Measurements from ENCODE around the gene PKD1. TPM values are rescaled to one million over a fixed set of nuclear protein-coding genes. Genes with fewer than 3 reads are reported as not detected.
"Not testable (repeated sequence)": the region's sequence is repeated elsewhere in the genome, so short reads cannot be mapped to it uniquely, and the experiment has no call there.

Gene PKD1
- total RNA-seq, 2 experiments from 2014 or later, result 65.3 to 70.7 TPM

DNA sequence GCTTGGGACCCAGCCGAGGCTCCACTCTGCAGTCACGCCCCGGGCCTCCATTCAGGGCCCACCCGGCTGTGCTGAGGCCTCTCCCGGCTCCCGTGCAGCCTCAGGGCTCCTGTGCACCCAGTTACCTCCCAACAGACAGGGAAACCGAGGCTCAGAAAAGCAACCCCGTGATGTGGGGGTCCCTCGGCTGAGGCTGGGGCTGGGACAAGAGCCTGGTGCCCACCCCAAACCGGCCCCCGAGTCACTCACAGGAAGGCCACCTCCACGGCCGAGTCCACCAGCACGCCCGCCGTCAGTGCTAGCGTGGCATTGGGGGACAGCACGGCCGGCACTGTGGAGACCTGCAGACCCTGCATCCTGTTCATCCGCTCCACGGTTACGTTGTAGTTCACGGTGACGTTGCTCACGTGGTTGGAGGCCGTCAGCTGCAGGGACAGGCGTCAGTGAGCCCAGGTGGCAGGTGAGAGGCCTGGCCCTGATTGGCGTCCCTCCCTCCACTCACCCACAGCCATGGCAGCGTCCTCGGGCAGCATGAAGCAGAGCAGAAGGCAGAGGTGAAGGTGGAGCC is 23.1 kb downstream of the PKD1 start:
- CTCF ChIA-PET, POLR2A ChIA-PET: not testable (repeated sequence)

DNA sequence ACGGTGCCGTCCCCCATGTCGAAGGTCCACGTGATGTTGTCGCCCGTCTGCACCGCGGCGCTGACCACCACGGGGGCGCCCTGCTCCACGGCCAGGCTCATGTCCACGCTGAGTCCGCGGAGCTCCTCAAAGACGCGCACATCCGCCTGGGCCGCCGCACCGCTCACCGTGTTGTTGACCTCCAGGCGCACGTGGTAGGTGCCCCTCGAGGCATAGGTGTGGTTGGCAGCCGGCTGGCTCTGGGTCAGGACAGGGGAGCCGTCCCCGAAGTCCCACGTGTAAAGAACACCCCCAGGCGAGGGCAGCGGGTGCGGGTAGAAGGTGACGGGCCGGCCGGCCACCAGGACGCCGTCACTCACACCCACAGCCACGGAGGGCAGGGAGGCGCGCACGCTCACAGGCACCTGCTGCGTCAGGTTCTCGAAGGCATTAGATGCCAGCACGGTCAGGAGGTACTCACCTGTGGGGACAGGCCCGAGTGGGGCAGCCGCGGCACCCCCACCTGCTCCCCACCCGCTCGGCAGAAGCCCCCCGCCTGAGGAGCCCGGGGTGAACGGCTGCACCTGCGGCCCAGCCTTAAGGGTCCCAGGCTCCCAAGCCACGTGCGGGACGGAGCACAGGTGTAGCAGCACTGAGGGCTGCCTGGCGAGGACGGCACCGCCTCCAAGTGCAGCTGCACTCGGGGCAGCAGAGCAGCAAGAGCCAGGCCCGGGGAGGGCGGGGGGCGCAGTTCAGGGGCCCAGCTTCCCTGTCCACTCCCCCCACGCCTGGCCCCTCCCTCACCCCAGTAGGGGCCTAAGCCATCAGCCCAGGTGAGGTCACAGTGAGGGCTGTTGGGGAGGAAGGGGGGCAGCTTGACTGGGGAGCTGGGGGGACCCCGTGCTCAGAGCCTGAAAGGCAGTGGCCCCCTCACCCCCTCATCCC is 24.0 kb downstream of the PKD1 start:
- POLR2A ChIA-PET, CTCF ChIA-PET: not testable (repeated sequence)

DNA sequence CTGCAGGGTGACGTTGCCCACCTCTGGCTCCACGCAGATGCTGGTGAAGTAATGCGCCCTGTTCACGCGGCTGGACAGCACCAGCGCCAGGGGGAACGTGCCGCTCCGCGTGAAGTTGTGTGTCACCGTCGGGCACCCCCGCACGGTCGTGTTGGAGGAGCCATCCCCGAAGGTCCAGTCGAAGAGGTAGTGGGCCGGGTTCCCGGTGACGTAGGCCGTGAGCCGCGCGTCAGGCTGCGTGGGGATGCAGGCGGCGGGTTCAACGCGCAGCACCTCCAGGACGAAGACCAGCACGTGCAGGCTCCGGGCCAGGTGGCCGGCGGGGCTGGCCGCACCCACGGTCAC is 24.7 kb downstream of the PKD1 start:
- POLR2A ChIA-PET, result not testable (repeated sequence)

DNA sequence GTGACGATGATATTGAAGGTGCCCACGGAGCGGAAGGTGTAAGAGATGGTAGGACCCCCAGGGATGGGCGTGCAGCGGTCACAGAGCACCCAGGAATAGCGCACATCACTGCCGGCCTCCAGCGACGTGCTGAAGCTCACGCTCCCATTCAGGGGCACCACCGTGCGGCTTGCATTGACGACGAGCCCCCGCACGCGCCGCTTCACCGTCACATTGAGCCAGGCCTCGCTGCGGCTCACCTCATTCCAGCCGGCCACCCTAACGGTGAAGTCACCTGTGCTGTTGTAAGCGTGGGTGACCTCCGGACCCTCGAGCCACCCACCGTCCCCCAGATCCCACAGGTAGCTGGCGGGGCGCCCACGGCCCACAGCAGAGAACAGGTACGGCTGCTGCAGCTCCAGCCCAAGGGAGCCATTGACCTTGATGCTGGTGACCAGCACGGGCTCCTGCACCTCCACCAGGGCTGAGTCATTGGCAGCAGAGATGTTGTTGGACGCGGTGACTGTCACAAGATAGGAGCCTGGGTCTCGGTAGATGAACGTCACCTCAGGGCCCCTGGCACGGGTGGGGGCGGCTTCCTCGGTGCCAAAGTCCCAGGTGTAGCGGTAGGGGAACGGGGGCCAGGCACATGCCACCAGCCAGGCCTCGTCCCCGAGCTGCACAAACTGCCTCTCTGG is 25.2 kb downstream of the PKD1 start:
- CTCF ChIA-PET, POLR2A ChIA-PET: not testable (repeated sequence)

More for the DNA sequence above, 24.7 kb downstream of the PKD1 start:
- CTCF ChIA-PET, result not testable (repeated sequence)

DNA sequence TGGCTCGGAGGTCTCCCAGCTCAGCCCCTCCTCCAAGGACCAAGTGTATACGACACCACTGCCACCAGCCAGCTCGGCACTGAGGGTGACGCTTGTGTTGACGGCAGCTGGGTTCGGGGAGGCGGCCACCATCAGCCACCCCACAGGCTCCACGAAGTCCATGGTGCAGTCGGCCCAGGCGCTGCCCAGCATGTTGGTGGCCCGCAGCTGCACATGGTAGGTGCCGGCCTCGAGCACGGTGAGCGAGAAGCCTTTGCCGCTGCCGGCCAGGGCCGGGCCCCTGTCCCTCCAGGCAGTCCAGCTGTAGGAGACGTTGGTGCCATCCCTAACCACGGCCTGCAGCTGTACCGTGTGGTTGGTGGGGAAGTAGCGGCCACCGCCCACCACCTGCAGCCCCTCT is 25.8 kb downstream of the PKD1 start:
- POLR2A ChIA-PET, CTCF ChIA-PET: not testable (repeated sequence)

DNA sequence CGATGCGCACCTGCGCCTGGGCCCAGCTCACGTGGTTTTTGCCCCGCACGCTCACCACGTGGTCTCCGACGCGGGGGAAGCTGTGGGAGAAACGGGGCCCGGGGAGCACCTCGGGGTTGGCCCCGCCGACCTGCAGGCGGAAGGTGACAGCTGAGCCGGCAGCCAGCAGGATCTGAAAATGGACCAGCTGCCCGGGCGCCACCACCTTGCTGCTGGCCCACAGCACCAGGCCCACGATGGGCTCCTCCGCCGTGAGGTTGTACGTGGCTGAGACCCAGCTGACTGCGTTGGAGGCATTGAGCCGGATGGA is 26.5 kb downstream of the PKD1 start:
- POLR2A ChIA-PET, CTCF ChIA-PET: not testable (repeated sequence)

DNA sequence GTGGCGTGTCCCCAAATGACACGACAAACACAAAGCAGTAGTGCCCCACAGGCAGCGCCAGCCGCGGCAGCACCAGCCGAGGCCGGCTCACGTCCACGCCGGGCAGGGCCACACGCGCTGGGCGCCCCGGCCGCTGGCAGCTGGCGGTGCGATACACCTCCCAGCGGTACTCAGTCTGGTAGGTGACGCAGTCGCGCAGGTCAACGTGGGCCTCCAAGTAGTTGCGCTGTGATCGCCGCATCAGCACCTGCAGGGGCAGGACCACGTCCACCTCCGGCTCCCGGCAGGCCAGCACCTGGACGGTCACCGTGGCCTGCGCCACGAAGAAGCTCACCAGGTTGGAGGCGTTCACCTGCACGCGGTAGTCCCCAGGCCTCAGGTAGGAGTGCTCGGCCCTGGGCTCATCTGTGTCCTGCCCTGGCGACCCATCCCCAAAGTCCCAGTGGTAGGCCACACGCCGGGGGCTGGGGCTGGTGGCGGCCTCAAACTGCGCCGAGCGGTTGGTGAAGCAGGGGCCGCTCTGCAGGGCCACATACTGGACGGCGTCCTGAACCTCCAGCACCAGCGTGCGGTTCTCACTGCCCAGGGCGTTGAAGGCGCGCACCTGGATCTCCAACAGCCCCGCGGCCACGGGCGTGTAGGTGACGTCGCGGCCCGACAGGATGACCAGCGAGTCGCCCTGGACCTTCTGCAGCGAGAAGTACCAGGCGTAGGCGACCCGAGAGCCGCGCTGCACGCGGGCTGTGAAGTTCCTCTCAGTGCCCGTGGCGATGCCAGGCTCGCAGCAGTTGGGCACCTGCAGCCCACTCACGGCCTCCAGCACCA is 27.0 kb downstream of the PKD1 start:
- POLR2A ChIA-PET, CTCF ChIA-PET: not testable (repeated sequence)

DNA sequence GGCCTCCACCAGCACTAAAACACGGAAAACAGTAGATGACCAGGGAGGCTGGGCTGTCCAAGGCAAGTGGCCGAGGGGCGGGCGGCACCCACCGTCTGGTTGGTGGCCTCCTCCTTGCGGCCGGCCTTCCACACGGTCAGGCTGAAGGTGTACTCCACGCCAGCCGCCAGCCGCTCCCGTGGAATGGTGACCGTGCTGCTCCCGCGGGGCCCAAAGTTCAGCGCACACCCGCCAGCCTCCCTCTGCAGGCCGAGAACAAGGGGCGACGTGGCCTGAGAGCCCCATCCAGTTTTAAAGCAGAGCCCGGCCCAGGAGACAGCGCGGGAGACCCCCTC is 27.9 kb downstream of the PKD1 start:
- CTCF ChIA-PET, POLR2A ChIA-PET: not testable (repeated sequence)

DNA sequence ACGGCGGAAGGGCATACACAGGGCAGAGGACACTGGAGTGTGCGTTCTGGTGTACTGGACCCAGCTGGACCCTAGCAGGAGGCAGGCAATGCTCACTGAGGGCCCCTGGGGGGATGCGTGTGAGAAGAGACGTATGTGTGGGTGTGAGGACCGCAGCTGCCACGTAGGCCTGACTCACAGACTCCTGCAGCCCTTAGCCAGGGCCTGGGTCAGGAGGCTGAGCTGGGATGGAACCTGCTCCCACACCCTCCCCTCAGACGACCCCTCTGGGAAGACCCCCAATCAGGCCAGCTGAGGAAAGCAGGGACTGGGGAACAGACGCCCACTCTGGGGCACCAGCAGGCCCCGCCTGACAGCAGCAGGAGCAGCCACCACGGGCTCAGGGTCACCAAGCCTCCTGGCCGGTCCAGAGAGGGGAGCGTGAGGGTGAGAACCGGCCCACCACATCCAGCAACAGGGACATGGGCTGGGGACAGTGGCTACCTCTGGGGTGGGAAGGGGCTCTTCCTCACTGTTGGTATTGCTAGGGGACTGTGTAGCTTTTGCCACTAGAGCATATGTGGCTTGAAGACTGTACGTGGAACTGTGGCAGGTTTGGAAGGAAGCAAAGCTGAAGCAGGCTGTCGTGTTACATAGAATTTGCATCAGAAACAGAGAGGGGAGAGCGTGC is 28.4 kb downstream of the PKD1 start:
- POLR2A ChIA-PET, CTCF ChIA-PET: not testable (repeated sequence)

DNA sequence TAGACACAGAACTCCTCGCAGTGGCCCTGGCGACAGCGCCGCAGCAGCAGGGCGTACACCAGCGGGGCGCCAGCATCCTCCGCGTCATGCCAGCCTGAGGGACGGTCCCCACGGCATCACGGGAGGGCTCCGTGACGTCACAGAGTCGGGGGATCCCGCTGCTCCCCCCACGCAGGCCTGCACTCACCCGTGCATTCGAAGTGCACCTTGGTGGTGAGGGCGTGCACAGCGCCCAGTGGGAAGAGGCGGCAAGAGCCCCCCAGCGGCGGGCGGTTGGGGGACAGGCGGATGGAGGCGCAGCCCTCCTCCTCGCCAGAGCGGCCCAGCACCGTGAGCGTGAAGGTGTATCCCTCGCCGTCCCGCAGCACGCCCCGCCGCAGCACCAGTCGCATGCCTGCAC is 29.5 kb downstream of the PKD1 start:
- POLR2A ChIA-PET, CTCF ChIA-PET: not testable (repeated sequence)

DNA sequence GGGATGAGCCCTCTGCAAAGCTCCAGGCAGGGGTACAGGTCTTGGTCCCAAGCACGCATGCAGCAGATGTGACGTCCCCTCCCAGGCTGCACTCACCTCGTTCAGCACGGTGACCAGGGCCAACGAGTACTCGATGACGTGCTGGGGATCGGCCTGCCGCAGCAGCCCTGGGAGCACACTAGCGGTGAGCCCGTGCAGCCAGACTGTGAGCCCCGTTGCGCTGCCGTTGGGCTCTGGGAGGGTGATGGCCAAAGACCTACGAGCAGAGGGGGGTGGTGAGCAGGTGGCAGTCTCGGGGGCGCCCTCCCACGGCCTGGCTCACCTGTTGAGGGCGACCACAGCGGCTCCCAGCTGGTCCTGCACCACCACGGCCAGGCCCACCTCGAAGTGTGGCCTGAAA is 29.9 kb downstream of the PKD1 start:
- POLR2A ChIA-PET, CTCF ChIA-PET: not testable (repeated sequence)

DNA sequence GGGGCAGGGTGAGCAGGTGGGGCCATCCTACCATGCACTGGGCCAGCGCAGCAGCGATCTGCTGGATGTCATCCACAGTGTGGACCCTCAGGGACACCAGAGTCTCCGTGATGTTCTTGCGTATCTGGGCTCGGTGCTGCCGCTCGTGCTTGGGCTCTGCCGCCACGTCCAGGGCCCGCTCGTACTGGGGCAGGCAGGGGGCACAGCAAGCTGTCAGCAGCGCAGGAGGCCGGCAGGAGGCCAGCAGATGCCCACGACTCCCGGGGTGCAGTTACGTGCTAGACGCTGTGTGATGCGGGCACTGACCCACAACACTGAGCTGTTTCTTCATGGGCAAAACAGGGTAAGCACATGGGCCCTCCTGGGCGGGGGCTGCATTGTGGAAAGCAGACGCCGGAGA is 30.4 kb downstream of the PKD1 start:
- CTCF ChIA-PET, result not testable (repeated sequence)

DNA sequence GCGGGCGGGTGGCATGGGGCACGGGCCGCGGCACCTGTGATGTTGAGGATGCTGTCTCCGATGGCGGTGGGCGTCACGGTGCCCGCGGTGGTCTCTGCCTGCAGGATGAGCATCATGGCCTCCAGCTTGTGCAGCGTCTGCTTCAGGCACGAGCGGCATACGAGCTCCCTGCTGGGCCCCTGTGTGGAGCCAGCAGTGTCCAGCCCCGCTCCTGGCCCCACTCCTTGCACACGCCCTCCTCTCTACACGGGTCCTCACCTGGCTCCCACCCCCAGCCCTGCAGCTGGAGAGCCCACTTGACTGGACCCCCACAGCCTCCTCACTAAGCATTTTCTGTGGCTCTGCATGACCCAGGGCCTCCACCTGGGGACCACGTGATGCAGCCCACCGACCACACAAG is 31.2 kb downstream of the PKD1 start:
- POLR2A ChIA-PET, result not testable (repeated sequence)

More for the DNA sequence above, 30.4 kb downstream of the PKD1 start:
- POLR2A ChIA-PET, result not testable (repeated sequence)

DNA sequence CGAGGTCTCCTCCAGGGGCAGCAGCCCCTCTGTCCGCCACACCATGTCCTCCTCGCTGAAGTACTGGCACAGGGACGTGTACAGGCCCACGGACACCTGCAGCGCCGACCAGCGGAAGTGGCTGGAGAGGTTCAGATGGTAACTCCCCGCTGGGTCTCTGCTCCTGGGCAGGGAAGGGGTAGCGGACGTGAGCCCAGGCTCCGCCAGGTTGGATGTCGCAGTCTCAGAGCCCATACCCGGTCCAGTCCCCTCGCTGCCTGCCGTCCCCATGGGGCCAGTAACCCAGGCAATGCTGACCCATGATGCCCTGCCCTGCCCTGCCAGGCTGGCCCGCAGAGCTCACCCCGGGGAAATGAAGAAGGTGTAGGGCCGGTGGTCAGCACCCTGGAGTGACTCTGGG is 33.2 kb downstream of the PKD1 start:
- CTCF ChIA-PET, result no interaction called here

More for the DNA sequence above, 31.2 kb downstream of the PKD1 start:
- CTCF ChIA-PET, result not testable (repeated sequence)

DNA sequence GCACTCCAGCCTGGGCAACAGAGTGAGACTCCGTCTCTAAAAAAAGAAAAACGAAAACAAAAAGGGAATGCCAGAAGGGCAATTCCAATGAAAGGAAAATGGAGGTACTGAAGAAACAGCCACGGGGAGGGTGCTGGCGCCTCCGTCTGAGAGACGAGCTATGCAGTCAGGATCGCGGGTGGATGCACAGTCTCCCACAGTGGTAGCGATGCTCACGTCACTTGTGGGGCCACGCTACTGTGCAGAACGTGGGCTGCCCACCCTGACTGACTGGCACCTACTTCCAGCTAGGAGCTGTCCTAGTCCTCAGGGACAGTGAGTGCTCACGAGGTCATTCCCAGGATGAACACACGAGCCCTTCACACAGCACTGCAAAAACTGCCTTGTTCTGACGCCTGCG is 34.1 kb downstream of the PKD1 start:
- CTCF ChIA-PET, POLR2A ChIA-PET: not testable (repeated sequence)

More for the DNA sequence above, 33.2 kb downstream of the PKD1 start:
- POLR2A ChIA-PET, result no interaction called here

DNA sequence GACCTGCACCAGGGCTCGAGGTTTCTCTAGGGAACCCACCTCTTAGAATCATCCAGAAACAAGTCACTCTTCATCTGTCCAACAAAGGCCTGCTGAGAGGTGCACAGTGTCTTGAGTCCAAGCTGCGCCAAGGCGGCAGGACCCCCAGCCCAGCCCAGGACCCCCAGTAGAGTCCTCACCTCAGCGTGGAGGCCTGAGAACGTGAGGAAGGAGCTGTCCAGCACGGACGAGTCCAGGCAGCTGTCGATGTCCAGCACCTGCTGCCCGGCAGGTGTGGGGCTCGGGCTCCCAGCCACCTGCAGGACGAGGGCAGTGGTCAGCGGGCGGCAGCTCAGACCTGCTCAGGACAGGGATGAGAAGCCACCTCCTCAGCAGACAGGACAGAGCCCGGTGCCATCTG is 38.0 kb downstream of the PKD1 start:
- POLR2A ChIA-PET, CTCF ChIA-PET: not testable (repeated sequence)

DNA sequence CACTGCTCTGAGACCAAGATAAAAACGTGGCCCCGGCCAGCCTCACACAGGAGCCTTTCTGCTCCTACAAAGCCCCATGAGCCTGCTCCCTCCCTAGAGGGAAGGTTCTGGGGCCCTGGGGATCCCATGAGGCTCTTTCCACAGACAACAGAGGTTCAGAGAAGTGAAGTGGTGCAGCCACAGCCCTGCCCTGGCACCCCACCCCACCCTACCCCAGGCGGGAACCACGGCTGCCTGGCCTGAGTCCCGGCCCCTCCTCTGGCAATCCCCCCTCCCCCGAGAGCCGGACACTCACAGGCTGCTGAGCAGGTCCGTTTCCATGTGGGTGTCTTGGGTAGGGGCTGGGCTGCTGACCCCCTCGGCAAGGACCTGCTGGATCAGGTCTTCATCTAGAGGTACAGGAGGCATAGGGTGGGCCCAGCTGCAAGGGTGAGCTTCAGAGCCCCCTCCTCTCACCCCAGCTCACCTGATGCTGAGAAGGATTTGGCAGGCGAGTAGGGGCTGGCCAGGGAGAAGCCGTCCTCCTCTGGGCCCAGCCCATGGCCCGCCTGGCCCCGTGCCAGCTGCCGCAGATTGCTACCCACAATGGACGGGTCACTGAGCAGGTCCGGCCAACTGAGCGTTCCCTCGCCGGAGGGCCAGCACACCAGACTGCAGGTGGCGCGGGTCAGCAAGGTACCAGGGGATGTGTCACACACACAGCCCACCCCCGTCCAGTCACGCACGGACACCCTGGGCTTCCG is 38.7 kb downstream of the PKD1 start:
- ChIA-PET POLR2A (no interaction called here), CTCF (no interaction called here)

DNA sequence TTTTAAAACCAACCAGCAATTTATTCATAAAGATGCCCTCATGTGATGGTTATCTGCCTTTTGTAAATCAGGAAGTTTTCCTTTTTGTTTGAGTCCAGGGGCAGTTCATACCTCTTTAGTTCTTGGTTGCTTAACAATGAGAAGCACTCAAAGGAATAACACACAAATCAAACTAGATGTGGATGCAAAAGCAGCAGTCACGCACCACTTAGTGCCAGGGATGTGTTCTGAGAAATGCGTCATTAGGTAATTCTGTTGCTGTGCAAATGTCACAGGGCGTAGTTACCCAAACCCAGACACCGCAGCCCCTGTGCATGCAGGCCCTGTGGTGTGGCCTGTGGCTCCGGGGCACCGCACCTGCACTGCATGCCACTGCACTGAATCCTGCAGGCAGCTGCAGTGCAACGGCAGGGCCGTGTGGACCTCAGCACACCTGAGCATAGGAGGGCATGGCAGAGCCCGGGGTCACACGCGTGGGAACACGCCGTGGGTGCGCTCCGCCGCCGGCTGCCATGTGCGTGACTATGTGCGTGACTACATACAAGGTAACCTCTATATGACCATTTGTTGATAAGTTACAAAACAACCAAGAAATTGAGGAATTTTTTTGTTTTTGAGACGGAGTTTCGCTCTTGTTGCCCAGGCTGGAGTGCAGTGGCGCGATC is 39.6 kb downstream of the PKD1 start:
- POLR2A ChIA-PET, result no interaction called here

DNA sequence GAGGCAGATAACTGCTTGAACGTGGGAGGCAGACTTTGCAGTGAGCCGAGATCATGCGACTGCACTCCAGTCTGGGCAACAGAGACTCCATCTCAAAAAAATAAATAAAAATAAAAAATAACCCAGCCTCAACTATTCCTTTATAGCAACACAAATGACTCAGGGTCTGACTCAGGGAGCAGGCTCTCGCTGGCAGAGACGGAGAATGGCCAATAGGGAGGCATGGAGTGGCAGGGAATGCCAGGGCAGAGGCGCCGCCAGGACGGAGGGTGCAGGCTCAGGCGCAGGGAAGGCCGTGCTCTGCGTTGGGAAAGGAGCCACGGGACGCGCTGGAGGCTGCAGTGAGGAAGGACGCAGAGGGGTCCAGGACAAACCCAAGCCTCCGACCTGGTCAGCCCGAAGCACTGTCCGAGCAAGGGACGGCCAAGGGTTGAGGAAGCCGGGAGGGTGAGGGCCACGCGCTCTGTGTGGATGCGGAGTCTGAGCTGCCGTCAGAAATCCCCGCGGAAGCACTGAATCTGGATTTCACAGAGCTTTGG is 40.3 kb downstream of the PKD1 start:
- ChIA-PET POLR2A (no interaction called here), CTCF (interaction anchor here (0.6 kb wide), 1 partner anchor 222 kb away, joined by 5 read pairs; no protein-coding TSS in a partner anchor)

More for the DNA sequence above, 39.6 kb downstream of the PKD1 start:
- CTCF ChIA-PET, result no interaction called here
